Activated effector memory CD4-positive, alpha-beta T cell treated with Interleukin-2 at 50 U/mL for 16 hours (primary cell): Measurements from ENCODE around the gene LAMB4.

Experiments
- DNase-seq: peaks from one replicate; pipeline ENCODE4 v3.0.0-alpha.2; 2020

The LAMB4 gene

DNA sequence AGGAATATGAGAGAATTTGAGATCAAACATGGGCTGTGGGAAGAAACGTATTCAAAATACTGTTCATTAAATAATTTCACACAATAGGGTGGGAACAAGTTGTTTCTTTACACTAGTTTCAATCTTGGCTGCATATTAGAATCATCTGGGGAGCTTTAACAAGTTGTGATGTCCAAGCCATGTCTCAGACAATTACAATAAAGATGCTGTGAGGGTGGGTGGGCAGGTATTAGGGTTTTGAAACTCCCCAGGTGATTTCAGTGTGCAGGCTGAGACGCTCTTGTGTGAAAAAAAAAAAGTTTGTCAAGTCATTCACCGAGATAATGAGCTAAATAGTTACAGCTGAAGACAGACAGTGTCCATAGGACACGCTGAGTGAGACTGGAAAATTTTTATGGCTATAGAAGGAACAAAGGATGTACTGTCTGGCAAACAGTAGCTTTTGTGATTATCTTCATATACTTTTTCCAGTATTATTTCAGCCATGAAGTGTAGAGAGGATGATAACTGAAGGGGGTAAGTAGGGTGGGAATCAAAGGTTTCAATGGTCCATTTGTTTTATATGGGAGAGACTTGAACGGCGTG is 12.6 kb upstream of the LAMB4 start:
- no peak for DNase-seq

- no peak for DNase-seq
These were observed 12.0 kb upstream of the LAMB4 start for GRCh38 chr7:108142180-108142579.

GRCh38 chr7:108140671-108141070 is 10.5 kb upstream of the LAMB4 start:
- no peak for DNase-seq

GRCh38 chr7:108138911-108139310 is 8.8 kb upstream of the LAMB4 start:
- DNase-seq: no peak

GRCh38 chr7:108137993-108138392 is 7.8 kb upstream of the LAMB4 start:
- DNase-seq: no peak

DNA sequence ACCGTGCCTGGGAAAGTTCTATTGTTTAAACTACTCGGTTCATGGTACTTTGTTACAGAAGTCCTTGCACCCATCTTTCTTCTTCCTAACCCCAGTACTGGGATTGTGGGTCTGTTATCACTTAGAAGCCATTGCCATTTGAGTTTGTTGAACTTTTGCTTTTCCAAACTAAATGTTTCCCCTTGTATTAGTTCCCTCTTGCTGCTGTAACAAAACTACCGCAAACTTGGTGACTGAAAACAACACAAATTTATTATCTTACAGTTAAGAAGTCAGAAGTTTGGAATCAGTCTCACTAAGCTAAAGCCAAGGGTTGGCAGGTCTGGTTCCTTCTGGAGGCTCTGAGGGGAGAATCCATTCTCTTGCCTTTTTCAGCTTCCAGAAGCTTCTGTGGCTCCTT is 6.9 kb upstream of the LAMB4 start:
- DNase-seq: no peak

- no peak for DNase-seq
These were observed 6.1 kb upstream of the LAMB4 start for GRCh38 chr7:108136191-108136688.

DNA sequence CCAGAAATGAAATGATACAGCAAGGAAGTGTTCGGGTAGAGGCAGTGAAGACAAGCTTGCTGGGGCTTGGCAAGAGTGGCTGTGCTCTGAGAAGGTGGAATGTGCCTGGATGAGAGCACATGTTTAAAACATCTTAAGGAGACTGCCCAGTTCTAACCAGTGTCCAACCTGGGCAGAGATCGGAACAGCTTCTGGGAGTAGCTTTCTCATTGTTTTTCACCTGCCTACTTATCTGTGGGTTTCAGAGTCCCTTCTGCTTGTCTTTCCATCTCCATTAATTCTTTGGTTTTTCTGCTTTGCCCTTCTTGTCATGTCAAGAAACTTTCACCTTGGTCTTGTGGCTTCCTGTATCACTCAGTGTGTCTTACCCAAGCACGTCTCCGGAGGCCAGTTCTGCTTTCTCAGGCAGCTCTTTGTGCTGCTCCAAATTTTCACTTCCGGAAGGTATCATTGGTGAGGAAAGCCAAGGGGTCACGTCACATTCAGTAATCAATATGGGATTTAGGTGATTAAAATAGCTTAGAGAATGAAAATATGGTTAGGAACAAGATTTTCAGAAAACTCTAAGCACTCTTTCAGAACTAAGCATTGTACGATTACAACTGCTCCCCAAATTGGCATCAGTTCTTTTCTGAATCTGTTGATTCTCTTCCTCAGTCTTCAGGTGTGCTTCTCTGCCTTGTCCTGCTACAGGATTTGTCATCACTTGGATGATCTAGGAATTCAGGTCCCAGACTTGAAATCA is 5.5 kb upstream of the LAMB4 start:
- DNase-seq: no peak

DNA sequence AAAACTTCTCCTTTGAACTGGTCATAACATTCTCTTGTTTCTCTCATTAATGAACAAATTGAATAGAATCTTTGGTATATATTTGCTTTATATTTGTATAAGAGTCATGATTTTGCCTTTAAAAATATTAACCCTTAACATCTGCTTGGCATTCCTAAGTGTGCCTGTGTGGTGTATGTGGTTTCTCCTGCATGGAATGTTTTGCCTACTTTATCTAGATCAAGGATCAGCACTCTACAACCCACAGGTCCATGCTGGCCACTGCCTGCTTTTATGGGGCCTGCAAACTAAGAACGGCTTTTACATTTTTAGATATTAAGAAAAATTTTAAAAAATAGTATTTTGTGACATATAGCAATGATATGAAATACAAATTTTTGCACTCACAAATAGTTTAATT is 4.3 kb upstream of the LAMB4 start:
- DNase-seq: no peak

DNA sequence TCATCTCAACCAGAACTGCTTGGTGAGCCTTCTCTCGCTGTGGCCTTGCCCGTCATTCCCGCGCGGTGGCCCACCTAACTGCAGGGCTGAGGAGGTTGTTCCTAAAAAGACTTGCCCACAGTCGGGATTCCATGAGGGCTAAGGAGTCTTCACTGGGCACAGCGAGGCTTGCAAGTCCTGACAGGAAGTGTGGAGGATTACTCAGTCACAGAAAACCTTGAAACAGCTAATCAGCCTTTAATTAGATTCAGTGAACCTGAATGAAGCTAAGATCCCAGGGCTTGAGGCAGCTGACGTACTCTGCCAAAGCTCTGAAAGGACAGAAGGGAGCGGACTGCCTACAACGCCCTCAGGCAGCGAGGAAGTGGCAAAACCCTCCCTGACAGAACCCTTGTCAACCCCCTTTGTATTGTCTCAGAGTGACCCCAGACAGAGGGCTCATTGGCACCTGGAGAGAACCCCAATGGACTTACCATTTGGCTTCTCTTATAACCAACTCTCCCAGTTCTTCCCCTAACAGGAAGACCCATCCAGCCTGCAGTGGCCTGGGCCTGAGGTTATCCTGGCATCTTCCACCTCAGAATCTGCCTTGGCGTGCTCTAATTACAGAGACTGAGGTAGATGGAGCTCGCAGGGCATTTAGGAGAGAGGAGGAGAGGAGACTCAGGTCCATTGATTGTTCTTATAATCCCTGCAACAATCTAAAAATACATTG is 2.5 kb upstream of the LAMB4 start:
- no peak for DNase-seq

DNA sequence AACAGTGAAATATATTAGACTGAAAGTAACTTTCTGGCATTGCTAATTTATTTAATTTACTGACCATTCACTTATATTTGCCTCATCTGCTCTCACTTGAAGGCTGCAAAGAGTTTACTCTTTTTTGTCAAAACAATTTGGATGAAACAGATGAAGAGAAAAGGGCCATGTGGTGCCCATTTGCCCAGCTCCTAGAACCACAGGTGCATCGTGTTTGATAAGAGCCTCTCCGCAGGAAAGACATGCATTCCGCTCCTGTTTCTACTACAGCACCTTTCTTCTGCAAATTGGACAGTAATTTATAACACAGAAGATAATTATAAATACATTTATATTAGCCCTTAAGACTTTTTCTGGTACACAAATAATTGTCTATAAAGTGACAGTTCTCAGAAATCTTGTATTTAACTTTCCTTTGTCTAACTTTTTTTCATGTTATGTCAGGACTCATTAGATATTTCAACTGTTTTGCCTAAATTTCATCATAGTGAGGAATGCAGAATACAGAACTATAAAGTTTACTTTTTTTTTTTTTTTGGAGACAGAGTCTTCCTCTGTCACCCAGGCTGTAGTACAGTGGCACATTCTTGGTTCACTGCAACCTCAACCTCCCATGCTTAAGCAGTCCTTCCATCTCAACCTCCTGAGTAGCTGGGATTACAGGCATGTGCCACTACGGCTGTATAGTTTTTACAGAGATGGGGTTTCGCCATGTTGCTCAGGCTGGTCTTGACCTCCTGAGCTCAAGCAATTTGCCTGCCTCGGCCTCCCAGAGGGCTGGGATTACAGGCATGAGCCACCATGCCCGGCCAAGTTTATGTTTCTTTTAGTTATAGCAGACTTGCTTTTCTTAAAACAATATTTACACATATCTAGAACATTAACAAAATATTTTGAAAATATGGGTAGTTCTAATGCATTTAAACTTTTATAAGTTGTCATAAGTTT is 869 bp downstream of the LAMB4 start:
- no peak for DNase-seq

DNA sequence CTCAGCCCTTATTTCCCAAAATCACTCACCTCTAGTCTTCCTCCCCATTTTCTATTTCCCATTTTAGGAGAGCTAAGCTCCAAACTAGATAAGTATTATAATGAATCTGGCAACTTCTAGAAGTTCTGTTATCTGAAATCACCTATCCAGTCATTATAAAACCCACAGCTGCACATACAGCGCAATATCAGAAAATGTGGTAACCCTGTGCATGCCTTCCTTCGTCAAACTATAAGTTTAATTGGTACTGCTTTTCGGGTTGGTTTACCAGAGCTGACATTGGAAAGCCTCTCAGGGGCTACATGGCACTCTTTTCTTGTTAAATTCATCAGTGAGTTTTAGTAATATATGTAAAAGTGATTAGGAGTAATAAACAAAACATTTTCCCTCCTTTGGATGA is 1.6 kb downstream of the LAMB4 start:
- no peak for DNase-seq

- DNase-seq: no peak
These were observed 2.7 kb downstream of the LAMB4 start for GRCh38 chr7:108127461-108127860.

GRCh38 chr7:108124820-108125219 is 5.3 kb downstream of the LAMB4 start:
- no peak for DNase-seq

DNA sequence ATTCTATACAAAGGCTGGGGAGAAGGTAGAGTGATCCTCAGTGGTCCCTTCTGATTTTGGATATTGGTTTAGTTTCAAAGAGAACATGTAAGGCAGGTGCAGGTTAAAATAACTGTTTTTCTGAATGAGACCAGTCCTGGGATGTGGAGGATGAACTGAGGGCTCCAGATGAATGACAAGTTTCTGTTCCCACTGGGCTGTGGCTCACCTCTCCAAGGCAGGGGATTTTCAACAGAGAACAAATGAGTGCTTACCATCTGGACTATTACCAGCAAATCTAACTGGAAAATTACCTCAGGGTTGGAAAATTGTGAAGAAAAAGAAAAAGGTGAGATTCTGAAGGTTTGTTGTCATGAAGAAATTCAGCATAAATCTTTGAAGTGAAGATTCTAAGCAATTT is 8.0 kb downstream of the LAMB4 start:
- DNase-seq: no peak

DNA sequence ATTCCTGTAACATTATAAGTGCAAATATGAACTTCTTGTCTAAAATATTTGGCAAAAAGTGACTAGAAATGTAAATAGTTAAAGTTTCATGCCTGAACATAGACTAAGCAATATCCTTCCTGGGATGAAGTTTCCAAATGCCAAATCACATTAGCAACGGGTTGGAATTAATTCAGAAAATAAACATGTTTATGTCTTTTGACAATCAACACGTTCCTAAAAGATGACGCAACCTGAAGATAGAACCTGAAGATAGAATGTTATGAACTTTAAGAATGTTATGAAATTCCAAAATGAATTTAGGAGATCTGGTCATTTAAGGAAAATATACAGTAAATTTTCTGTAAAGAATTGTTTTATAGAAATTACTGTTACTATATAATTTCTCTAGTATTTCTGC is 9.2 kb downstream of the LAMB4 start:
- no peak for DNase-seq

GRCh38 chr7:108120196-108120595 is 10.0 kb downstream of the LAMB4 start:
- no peak for DNase-seq

GRCh38 chr7:108118959-108119358 is 11.2 kb downstream of the LAMB4 start:
- no peak for DNase-seq

DNA sequence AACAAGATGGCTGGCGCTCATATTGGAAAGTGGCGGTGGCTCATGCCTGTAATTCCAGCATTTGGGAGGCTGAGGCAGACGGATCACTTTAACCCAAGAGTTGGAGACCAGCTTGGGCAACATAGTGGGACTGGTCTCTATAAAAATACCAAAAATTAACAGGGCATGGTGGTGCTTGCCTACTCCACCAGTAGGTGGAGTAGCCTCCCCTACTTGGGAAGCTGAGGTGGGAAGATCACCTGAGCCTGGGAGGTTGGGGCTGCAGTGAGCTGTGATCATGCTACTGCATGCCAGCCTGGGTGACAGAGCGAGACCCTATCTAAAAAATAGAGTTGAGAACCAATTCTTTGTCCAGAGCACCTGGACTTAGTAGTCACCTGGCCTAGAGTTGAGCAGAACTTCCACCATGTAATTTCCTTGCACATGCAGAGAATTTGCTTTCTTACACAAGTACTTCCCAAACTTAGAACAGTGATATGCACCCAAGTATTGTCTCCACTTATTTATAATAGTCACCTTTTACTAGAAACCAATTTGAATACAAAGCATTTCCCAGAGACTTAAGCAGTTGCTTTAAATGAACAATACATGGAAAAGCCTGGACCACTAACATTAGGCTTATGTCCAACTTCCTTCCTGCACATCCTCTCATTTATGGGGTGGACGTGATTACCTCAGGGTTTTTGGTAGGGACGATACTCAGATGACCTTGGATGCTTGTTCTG is 15.9 kb downstream of the LAMB4 start:
- no peak for DNase-seq

- no peak for DNase-seq
These were observed 17.5 kb downstream of the LAMB4 start for GRCh38 chr7:108112683-108113082.

DNA sequence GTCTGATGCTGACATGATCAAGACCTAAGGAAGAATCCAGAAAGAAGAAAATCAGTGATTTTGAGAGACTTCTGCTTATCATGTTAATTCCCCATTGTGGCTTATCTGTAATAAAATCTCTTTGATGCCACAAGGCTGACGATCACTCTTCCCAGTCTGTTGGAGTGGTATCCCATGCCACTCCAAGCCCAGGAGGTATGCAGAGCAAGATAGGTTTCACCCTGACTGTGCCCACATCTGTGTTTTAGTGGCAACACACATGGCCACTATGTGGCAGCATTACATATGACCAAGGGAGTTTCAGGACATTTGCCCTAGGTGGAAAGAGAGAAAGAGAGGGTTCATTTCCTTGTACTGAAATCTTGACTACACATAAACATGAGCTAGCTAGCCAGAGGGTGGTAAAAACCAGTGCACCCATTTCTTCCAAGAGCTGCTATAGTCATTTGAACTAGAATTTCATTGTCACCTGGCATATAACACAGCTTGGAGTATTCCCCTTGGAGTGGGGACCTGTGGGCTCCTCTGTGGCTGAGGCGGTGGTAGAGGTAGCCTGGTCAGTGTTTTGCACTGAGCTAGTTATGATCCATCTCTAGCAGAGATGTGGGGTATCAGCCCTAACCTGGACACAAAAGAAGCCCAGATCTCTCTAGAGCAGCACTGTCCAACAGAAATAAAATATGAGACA is 20.8 kb downstream of the LAMB4 start:
- no peak for DNase-seq

DNA sequence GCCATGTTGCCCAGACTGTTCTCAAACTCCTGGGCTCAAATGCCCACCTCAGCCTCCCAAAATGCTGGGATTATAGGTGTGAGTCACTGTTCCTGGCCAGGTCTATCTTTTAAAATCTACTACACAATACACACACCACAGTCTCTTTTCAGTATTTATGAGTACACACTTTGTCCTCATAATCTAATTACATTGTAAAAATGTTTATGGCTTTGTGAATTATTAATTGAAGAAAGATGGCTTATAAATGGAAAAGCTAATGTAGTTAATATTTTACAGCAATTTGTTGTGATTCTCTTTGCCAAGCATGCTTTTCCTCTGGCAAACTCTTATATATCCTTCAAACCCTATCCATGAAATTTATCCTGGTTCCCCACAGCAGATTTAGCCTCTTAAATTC is 22.0 kb downstream of the LAMB4 start:
- DNase-seq: no peak
